ENCODE measurements around the gene DGKZ. TPM values are rescaled to one million over a fixed set of nuclear protein-coding genes. Genes with fewer than 3 reads are reported as not detected.

Gene DGKZ
- total and polyA plus RNA-seq, 4 donors: 15.8 to 61.1 (median 34.8) TPM

DNA sequence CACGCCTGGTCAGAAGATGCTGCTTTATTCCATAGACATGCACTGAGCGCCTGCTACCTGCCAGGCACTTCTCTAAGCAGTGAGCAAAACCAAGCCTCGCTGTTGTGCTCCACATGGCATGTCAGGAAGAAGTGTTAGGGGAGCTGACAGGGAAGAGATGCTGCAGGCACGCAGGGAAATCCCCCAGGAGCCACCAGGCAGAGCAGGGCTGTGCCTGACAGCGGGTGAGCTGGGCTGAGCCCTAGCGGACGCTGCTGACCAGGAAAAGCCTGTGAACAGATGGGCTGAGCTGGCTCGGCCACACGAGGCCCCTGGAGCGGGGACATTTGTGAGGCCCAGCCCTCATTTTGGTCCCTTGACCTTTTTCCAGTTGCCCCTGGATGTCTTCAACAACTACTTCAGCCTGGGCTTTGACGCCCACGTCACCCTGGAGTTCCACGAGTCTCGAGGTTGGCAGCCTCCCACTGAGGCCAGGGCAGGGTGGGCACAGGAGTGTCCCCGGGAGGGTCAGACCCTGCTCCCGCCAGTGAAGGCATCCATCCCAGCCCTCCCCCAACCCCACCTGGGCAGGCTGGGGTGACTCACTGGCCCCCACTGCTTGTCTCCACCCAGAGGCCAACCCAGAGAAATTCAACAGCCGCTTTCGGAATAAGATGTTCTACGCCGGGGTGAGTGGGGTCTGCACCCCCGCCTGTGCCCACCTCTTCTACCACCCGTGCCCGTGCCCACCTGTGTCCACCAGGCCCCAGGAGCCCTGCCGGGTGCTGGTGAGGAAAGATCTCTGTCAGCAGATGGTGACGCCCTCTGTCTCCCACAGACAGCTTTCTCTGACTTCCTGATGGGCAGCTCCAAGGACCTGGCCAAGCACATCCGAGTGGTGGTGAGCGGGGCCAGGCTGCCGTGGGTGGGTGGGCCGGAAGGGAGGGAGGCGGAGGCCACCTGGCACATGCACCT lies 26.8 kb downstream of the DGKZ start:
- Histone ChIP-seq H3K9me3 (ENCODE audit: control insufficient read depth, low read length) (no peaks in the 10 kb centered on the region), H3K4me1 (ENCODE audit: control insufficient read depth in 1 of 2, insufficient read depth in 2 of 2, low read length in 2 of 2) (no peaks in the 10 kb centered on the region), H3K27me3 (ENCODE audit: control insufficient read depth in 1 of 2, insufficient read depth in 2 of 2, low read length in 1 of 2) (no peaks in the 10 kb centered on the region), H3K27ac (ENCODE audit: low read depth in 1 of 2, low read length in 2 of 2) (no peak overlapping the region), H3K36me3 (ENCODE audit: control insufficient read depth in 1 of 2, insufficient read depth in 2 of 2, low read length in 1 of 2) (peaks cover 0 to 2% of the 10 kb centered on the region in 2 donors), H3K4me3 (ENCODE audit: low read length in 2 of 2) (no peak overlapping the region)
- 88 to 89% methylated on average over 29 to 30 of the region's 30 CpGs for WGBS, 2 donors
- ATAC-seq (ENCODE audit: low FRiP score) (no peak), DNase-seq (no peak)
- intact Hi-C loops (cut with DNase I): no loop called here

GRCh38 chr11:46374815-46375214 lies 27.6 kb downstream of the DGKZ start:
- Histone ChIP-seq H3K4me3 (ENCODE audit: low read length in 2 of 2) (no peak overlapping the region), H3K27ac (ENCODE audit: low read depth in 1 of 2, low read length in 2 of 2) (no peak overlapping the region), H3K9me3 (ENCODE audit: control insufficient read depth, low read length) (no peaks in the 10 kb centered on the region), H3K27me3 (ENCODE audit: control insufficient read depth in 1 of 2, insufficient read depth in 2 of 2, low read length in 1 of 2) (no peaks in the 10 kb centered on the region), H3K4me1 (ENCODE audit: control insufficient read depth in 1 of 2, insufficient read depth in 2 of 2, low read length in 2 of 2) (no peaks in the 10 kb centered on the region), H3K36me3 (ENCODE audit: control insufficient read depth in 1 of 2, insufficient read depth in 2 of 2, low read length in 1 of 2) (peaks cover 0 to 2% of the 10 kb centered on the region in 2 donors)
- intact Hi-C loops (cut with DNase I): no loop called here
- WGBS, 2 donors: 88 to 90% methylated on average over 15 of the region's 15 CpGs
- ATAC-seq (ENCODE audit: low FRiP score): no peak
- no peak for DNase-seq

DNA sequence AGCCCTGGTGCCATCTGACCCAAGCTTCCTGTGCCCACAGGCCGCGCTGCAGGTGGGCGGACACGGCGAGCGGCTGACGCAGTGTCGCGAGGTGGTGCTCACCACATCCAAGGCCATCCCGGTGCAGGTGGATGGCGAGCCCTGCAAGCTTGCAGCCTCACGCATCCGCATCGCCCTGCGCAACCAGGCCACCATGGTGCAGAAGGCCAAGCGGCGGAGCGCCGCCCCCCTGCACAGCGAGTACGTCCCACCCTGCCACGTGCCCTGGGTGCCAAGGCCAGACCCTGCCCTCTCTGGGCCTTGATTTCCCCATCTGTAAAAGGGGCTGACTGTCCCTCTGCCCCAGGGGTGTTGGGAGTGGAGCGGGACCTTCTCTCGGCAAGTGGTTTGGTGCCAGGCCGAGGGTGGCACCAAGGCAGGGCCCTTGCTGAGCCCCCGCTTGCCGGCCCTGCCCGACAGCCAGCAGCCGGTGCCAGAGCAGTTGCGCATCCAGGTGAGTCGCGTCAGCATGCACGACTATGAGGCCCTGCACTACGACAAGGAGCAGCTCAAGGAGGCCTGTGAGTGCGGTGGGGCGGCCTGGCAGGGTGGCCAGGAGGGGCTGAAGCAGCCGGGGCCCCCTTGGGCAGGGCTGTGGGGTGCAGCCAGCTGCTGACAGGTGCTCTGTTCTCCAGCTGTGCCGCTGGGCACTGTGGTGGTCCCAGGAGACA lies 28.3 kb downstream of the DGKZ start:
- DNase-seq (no peak), ATAC-seq (ENCODE audit: low FRiP score) (no peak)
- no peaks in the 10 kb centered on the region for H3K9me3 ChIP-seq (ENCODE audit: control insufficient read depth, low read length)
- peaks cover 0 to 2% of the 10 kb centered on the region in 2 donors for H3K36me3 ChIP-seq (ENCODE audit: control insufficient read depth in 1 of 2, insufficient read depth in 2 of 2, low read length in 1 of 2)
- intact Hi-C loops (cut with DNase I): no loop called here
- 95 to 96% methylated on average over 37 to 38 of the region's 38 CpGs for WGBS, 2 donors
- no peaks in the 10 kb centered on the region for H3K4me1 ChIP-seq (ENCODE audit: control insufficient read depth in 1 of 2, insufficient read depth in 2 of 2, low read length in 2 of 2)
- H3K4me3 ChIP-seq (ENCODE audit: low read length in 2 of 2): no peak overlapping the region
- H3K27me3 ChIP-seq (ENCODE audit: control insufficient read depth in 1 of 2, insufficient read depth in 2 of 2, low read length in 1 of 2): no peaks in the 10 kb centered on the region
- H3K27ac ChIP-seq (ENCODE audit: low read depth in 1 of 2, low read length in 2 of 2): no peak overlapping the region

- DNase-seq (no peak), ATAC-seq (ENCODE audit: low FRiP score) (no peak)
- intact Hi-C loops (cut with DNase I): no loop called here
- peaks cover 0 to 2% of the 10 kb centered on the region in 2 donors for H3K36me3 ChIP-seq (ENCODE audit: control insufficient read depth in 1 of 2, insufficient read depth in 2 of 2, low read length in 1 of 2)
- no peaks in the 10 kb centered on the region for H3K9me3 ChIP-seq (ENCODE audit: control insufficient read depth, low read length)
- no peak overlapping the region for H3K27ac ChIP-seq (ENCODE audit: low read depth in 1 of 2, low read length in 2 of 2)
- no peaks in the 10 kb centered on the region for H3K4me1 ChIP-seq (ENCODE audit: control insufficient read depth in 1 of 2, insufficient read depth in 2 of 2, low read length in 2 of 2)
- 86 to 88% methylated on average over 18 to 19 of the region's 19 CpGs for WGBS, 2 donors
- H3K27me3 ChIP-seq (ENCODE audit: control insufficient read depth in 1 of 2, insufficient read depth in 2 of 2, low read length in 1 of 2): no peaks in the 10 kb centered on the region
- no peak overlapping the region for H3K4me3 ChIP-seq (ENCODE audit: low read length in 2 of 2)
Observed at GRCh38 chr11:46376258-46377050, 29.2 kb downstream of the DGKZ start.

DNA sequence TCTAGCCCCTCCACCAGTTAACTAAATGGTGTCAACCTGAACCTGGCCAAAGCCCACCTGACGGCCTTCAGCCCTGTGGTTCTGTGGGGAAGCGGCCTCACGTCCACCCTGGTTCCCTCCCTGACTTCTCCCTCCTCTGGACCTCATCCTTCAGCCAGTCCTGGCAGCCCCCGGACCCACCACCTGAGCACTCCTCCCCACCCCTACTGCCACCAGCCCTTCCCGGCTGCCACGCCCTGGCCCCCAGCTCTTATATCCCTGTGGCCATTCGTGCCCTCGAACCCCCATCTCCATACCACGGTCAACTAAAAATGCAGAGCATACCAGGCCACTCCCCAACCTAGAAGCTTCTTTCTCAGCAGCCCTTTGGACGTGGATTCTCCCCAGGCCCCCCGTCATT lies 30.0 kb downstream of the DGKZ start:
- 93 to 96% methylated on average over 11 of the region's 11 CpGs for WGBS, 2 donors
- DNase-seq (no peak), ATAC-seq (ENCODE audit: low FRiP score) (no peak)
- Histone ChIP-seq H3K27ac (ENCODE audit: low read depth in 1 of 2, low read length in 2 of 2) (no peak overlapping the region), H3K4me3 (ENCODE audit: low read length in 2 of 2) (no peak overlapping the region), H3K9me3 (ENCODE audit: control insufficient read depth, low read length) (no peaks in the 10 kb centered on the region), H3K27me3 (ENCODE audit: control insufficient read depth in 1 of 2, insufficient read depth in 2 of 2, low read length in 1 of 2) (no peaks in the 10 kb centered on the region), H3K36me3 (ENCODE audit: control insufficient read depth in 1 of 2, insufficient read depth in 2 of 2, low read length in 1 of 2) (peaks cover 0 to 2% of the 10 kb centered on the region in 2 donors), H3K4me1 (ENCODE audit: control insufficient read depth in 1 of 2, insufficient read depth in 2 of 2, low read length in 2 of 2) (no peaks in the 10 kb centered on the region)
- intact Hi-C loops (cut with DNase I): no loop called here

GRCh38 chr11:46377831-46378230 lies 30.6 kb downstream of the DGKZ start:
- no peak overlapping the region for H3K4me3 ChIP-seq (ENCODE audit: low read length in 2 of 2)
- no peaks in the 10 kb centered on the region for H3K9me3 ChIP-seq (ENCODE audit: control insufficient read depth, low read length)
- DNase-seq (peak in 1 of 2 donors; percentile 24), ATAC-seq (ENCODE audit: low FRiP score) (no peak)
- H3K27me3 ChIP-seq (ENCODE audit: control insufficient read depth in 1 of 2, insufficient read depth in 2 of 2, low read length in 1 of 2): no peaks in the 10 kb centered on the region
- no peak overlapping the region for H3K27ac ChIP-seq (ENCODE audit: low read depth in 1 of 2, low read length in 2 of 2)
- H3K36me3 ChIP-seq (ENCODE audit: control insufficient read depth in 1 of 2, insufficient read depth in 2 of 2, low read length in 1 of 2): peaks cover 0 to 2% of the 10 kb centered on the region in 2 donors
- H3K4me1 ChIP-seq (ENCODE audit: control insufficient read depth in 1 of 2, insufficient read depth in 2 of 2, low read length in 2 of 2): no peaks in the 10 kb centered on the region
- intact Hi-C loops (cut with DNase I): no loop called here
- WGBS, 2 donors: 96% methylated on average over 5 of the region's 5 CpGs

DNA sequence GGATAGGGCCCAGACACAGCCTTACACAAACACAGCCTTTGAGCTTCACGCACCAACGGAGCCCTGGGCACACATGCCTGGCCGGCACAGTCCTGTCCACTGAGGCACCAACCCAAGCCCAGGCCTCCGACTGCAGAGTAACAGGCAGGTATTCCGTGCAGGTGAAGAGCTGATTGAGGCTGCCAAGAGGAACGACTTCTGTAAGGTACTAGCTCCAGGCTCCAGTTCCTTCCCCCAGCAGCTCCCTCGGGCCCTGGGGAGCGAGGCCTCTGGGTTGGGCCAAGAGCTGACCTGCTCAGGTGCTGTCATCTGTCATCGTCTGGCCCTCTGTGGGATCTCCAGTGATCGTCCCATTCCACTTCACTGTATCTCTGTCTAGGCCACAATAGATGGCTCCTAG lies 31.0 kb downstream of the DGKZ start:
- no peaks in the 10 kb centered on the region for H3K4me1 ChIP-seq (ENCODE audit: control insufficient read depth in 1 of 2, insufficient read depth in 2 of 2, low read length in 2 of 2)
- 89 to 90% methylated on average over 10 of the region's 10 CpGs for WGBS, 2 donors
- H3K27ac ChIP-seq (ENCODE audit: low read depth in 1 of 2, low read length in 2 of 2): no peak overlapping the region
- H3K4me3 ChIP-seq (ENCODE audit: low read length in 2 of 2): no peak overlapping the region
- peaks cover 0 to 2% of the 10 kb centered on the region in 2 donors for H3K36me3 ChIP-seq (ENCODE audit: control insufficient read depth in 1 of 2, insufficient read depth in 2 of 2, low read length in 1 of 2)
- intact Hi-C loops (cut with DNase I): no loop called here
- ATAC-seq (ENCODE audit: low FRiP score): no peak
- H3K9me3 ChIP-seq (ENCODE audit: control insufficient read depth, low read length): no peaks in the 10 kb centered on the region
- DNase-seq: no peak
- H3K27me3 ChIP-seq (ENCODE audit: control insufficient read depth in 1 of 2, insufficient read depth in 2 of 2, low read length in 1 of 2): no peaks in the 10 kb centered on the region

DNA sequence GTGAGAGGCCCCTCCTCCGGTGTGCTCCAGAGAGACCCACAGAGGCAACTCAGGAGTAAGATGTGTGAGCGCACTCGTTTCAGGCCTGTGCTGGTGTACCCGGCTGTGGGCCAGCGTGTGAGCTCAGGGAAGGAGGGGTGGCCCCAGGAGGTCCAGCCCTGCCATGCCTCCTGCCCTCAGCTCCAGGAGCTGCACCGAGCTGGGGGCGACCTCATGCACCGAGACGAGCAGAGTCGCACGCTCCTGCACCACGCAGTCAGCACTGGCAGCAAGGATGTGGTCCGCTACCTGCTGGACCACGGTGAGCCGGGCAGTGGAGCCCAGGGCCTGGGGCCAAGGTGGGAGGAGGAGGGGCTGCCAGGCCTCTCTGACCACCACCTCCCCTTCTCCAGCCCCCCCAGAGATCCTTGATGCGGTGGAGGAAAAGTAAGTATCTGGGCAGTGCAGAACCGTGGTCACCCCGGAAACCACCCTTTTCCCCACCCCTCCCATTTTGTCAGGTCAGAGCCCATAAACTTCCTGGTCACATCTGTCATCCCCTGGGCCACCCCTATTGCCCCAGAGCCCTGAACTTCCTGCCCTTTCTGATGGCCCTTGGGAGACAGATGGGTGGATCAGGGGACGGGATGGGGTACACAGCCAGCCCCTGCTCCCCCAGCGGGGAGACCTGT lies 31.7 kb downstream of the DGKZ start:
- ATAC-seq (ENCODE audit: low FRiP score): no peak
- Histone ChIP-seq H3K27me3 (ENCODE audit: control insufficient read depth in 1 of 2, insufficient read depth in 2 of 2, low read length in 1 of 2) (no peaks in the 10 kb centered on the region), H3K9me3 (ENCODE audit: control insufficient read depth, low read length) (no peaks in the 10 kb centered on the region), H3K4me1 (ENCODE audit: control insufficient read depth in 1 of 2, insufficient read depth in 2 of 2, low read length in 2 of 2) (no peaks in the 10 kb centered on the region), H3K36me3 (ENCODE audit: control insufficient read depth in 1 of 2, insufficient read depth in 2 of 2, low read length in 1 of 2) (peaks cover 0 to 2% of the 10 kb centered on the region in 2 donors), H3K4me3 (ENCODE audit: low read length in 2 of 2) (no peak overlapping the region), H3K27ac (ENCODE audit: low read depth in 1 of 2, low read length in 2 of 2) (no peak overlapping the region)
- intact Hi-C loops (cut with DNase I): no loop called here
- DNase-seq: peak in 1 of 2 donors; percentile 40
- WGBS, 2 donors: 58 to 62% methylated on average over 20 of the region's 20 CpGs
